PC-3 (cell line): Measurements from ENCODE around the gene KNDC1. TPM values are rescaled to one million over a fixed set of nuclear protein-coding genes. Genes with fewer than 3 reads are reported as not detected.
"Not testable (repeated sequence)": the region's sequence is repeated elsewhere in the genome, so short reads cannot be mapped to it uniquely, and the experiment has no call there.

Source experiments
- ATAC-seq: fragments of 200-7000 bp; cut with Tn5 transposase; 2 replicates; pipeline ENCODE4 v1.9.1; 2020; ENCODE audit warnings: mild to moderate bottlenecking, moderate library complexity
- BruUV-seq: library from RNA; stranded (reverse); fragments of 400-500 nt; replicated peaks from 2 replicates; lab custom pipeline; 2021; lab: Mats Ljungman, UMichigan
- CTCF ChIA-PET: fragments of 300-600 bp; sonication (Branson Sonifier 250); formaldehyde crosslinking; loops from one replicate; lab custom pipeline; 2022; ENCODE audit warnings: antibody characterized with exemption; lab: Charles Lee
- POLR2A ChIA-PET: fragments of 300-600 bp; sonication (Branson Sonifier 250); formaldehyde crosslinking; loops from one replicate; lab custom pipeline; 2022; ENCODE audit warnings: antibody characterized with exemption; ENCODE audit not compliant: unreplicated experiment; lab: Charles Lee
- DNase-seq: peaks from one replicate; pipeline ENCODE4 v3.0.0-alpha.2; 2015
- H2AFZ ChIP-seq: fragments of 300-600 bp; sonication (generic); 2 replicates; pipeline ENCODE4 v1.6.0; 2016; ENCODE audit warnings: antibody characterized with exemption, low read length
- H3F3A ChIP-seq: fragments of 300-600 bp; sonication (generic); one replicate; pipeline ENCODE4 v1.6.0; 2017; ENCODE audit warnings: antibody characterized with exemption, low read length, control low read depth, mild to moderate bottlenecking; ENCODE audit not compliant: unreplicated experiment
- H3K27ac ChIP-seq: fragments of 300-600 bp; sonication (generic); 2 replicates; pipeline ENCODE4 v1.5.1; 2016; ENCODE audit warnings: mild to moderate bottlenecking, low read length
- H3K27me3 ChIP-seq: fragments of 300-600 bp; sonication (generic); 2 replicates; pipeline ENCODE4 v1.6.1; 2016; ENCODE audit warnings: low read length, mixed read lengths
- H3K36me3 ChIP-seq: fragments of 300-600 bp; sonication (generic); 2 replicates; pipeline ENCODE4 v1.6.1; 2016; ENCODE audit warnings: low read depth, mixed run types, low read length, mixed read lengths
- H3K4me1 ChIP-seq: fragments of 300-600 bp; sonication (generic); 2 replicates; pipeline ENCODE4 v1.5.1; 2016; ENCODE audit warnings: low read length; ENCODE audit not compliant: insufficient read depth
- H3K4me2 ChIP-seq: fragments of 300-600 bp; sonication (generic); 2 replicates; pipeline ENCODE4 v1.6.0; 2016; ENCODE audit warnings: low read length
- H3K4me3 ChIP-seq: fragments of 300-600 bp; sonication (generic); 2 replicates; pipeline ENCODE4 v1.5.1; 2016; ENCODE audit warnings: mild to moderate bottlenecking, low read length, mixed read lengths
- H3K79me2 ChIP-seq: fragments of 300-600 bp; sonication (generic); 2 replicates; pipeline ENCODE4 v1.6.1; 2017; ENCODE audit warnings: low read length, mixed read lengths
- H3K9ac ChIP-seq: fragments of 300-600 bp; sonication (generic); 2 replicates; pipeline ENCODE4 v1.6.0; 2016; ENCODE audit warnings: mild to moderate bottlenecking, low read length
- H3K9me2 ChIP-seq: fragments of 300-600 bp; sonication (generic); replicated peaks from 2 replicates; pipeline ENCODE4 v1.6.1; 2016; ENCODE audit warnings: mixed run types, low read length, mixed read lengths
- H3K9me3 ChIP-seq: fragments of 300-600 bp; sonication (generic); 2 replicates; pipeline ENCODE4 v1.6.1; 2016; ENCODE audit warnings: low read length, mixed read lengths
- H4K20me1 ChIP-seq: fragments of 300-600 bp; sonication (generic); 2 replicates; pipeline ENCODE4 v1.6.1; 2016; ENCODE audit warnings: low read length, mixed read lengths
- CTCF ChIP-seq: fragments of 300-600 bp; sonication (generic); conservative IDR thresholded peaks from 2 replicates; pipeline ENCODE4 v1.5.1; 2017; ENCODE audit warnings: antibody characterized with exemption, low read depth, mild to moderate bottlenecking, low read length
- EZH2 ChIP-seq: fragments of 300-600 bp; sonication (generic); IDR thresholded peaks from one replicate; pipeline ENCODE4 v1.6.1; 2017; ENCODE audit warnings: antibody characterized with exemption, mild to moderate bottlenecking, low read length; ENCODE audit not compliant: unreplicated experiment
- EZH2phosphoT487 ChIP-seq: fragments of 300-600 bp; sonication (generic); IDR thresholded peaks from 2 replicates; pipeline ENCODE4 v1.6.1; 2018; ENCODE audit warnings: mild to moderate bottlenecking, antibody characterized with exemption, low read length, borderline replicate concordance
- intact Hi-C: fragments of 100-400 bp; cut with micrococcal nuclease; formaldehyde crosslinking; loops from 2 replicates; pipeline ENCODE4 v1.9.0; 2023
- total RNA-seq: library from RNA; depleted of rRNA; stranded (reverse); fragments of >200 nt; gene quantifications from 2 replicates; pipeline ENCODE4 v1.2.3, GENCODE V29; 2014

KNDC1 gene
- total RNA-seq, 1 experiment from 2014 or later, result not detected

- H2AFZ ChIP-seq, result no peak overlapping the region
- no peaks in the 10 kb centered on the region for H4K20me1 ChIP-seq
- CTCF ChIA-PET, result no interaction called here
- H3K79me2 ChIP-seq, result no peaks in the 10 kb centered on the region
- no peaks in the 10 kb centered on the region for H3K4me1 ChIP-seq
- TF ChIP-seq EZH2 (no peak), CTCF (no peak), EZH2phosphoT487 (no peak)
- no peaks in the 10 kb centered on the region for H3K36me3 ChIP-seq
- POLR2A ChIA-PET, result no interaction called here
- no peaks in the 10 kb centered on the region for H3K9me2 ChIP-seq
- no peak overlapping the region for H3K9ac ChIP-seq
- intact Hi-C loops, result no loop called here
- H3K4me2 ChIP-seq, result no peak overlapping the region
- peaks cover 13% of the 10 kb centered on the region for H3K27me3 ChIP-seq
- no peaks in the 10 kb centered on the region for H3F3A ChIP-seq
- no TSS peak for BruUV-seq
- H3K9me3 ChIP-seq, result no peaks in the 10 kb centered on the region
- H3K27ac ChIP-seq, result no peak overlapping the region
- no peak overlapping the region for H3K4me3 ChIP-seq
- DNase-seq, result no peak
- ATAC-seq, result no peak
Observed at GRCh38 chr10:133231946-133232574, 72.0 kb downstream of the KNDC1 start.

- H3K9me3 ChIP-seq, intact Hi-C loops, H3K9ac ChIP-seq, H3K9me2 ChIP-seq, H3K4me1 ChIP-seq, H3K4me2 ChIP-seq, ATAC-seq, H3F3A ChIP-seq, POLR2A ChIA-PET, H3K79me2 ChIP-seq, H4K20me1 ChIP-seq, H3K36me3 ChIP-seq, H2AFZ ChIP-seq, BruUV-seq, H3K27ac ChIP-seq, H3K4me3 ChIP-seq, CTCF ChIA-PET, DNase-seq: not testable (repeated sequence)
- H3K27me3 ChIP-seq, result peaks cover 30% of the 10 kb centered on the region
Observed at GRCh38 chr10:133234796-133235195, 74.8 kb downstream of the KNDC1 start.

GRCh38 chr10:133235265-133235855 is 75.3 kb downstream of the KNDC1 start:
- Histone ChIP-seq H2AFZ (no peak overlapping the region), H3K27me3 (peaks cover 30% of the 10 kb centered on the region), H3K9ac (no peak overlapping the region), H3K9me3 (no peaks in the 10 kb centered on the region), H3K36me3 (no peaks in the 10 kb centered on the region), H3K27ac (no peak overlapping the region), H3K4me1 (no peaks in the 10 kb centered on the region), H4K20me1 (no peaks in the 10 kb centered on the region), H3K4me3 (no peak overlapping the region), H3K9me2 (no peaks in the 10 kb centered on the region), H3K4me2 (no peak overlapping the region), H3F3A (no peaks in the 10 kb centered on the region), H3K79me2 (no peaks in the 10 kb centered on the region)
- DNase-seq, result no peak
- intact Hi-C loops, result no loop called here
- CTCF ChIA-PET, result no interaction called here
- BruUV-seq, result no TSS peak
- no peak for TF ChIP-seq EZH2phosphoT487
- no peak for TF ChIP-seq CTCF
- no peak for TF ChIP-seq EZH2
- POLR2A ChIA-PET, result no interaction called here
- ATAC-seq, result no peak
